ENCODE results near the gene SLC16A8. TPM values are rescaled to one million over a fixed set of nuclear protein-coding genes. Genes with fewer than 3 reads are reported as not detected.
A peak's percentile ranks its signal among the peaks of the same experiment; 100 is the strongest.
"Not testable (repeated sequence)": the region's sequence is repeated elsewhere in the genome, so short reads cannot be mapped to it uniquely, and the experiment has no call there.

SLC16A8 gene
- total RNA-seq, 2 experiments from 2014 or later = not detected

- not testable (repeated sequence) for H3K36me3 Mint-ChIP-seq, H3K9me3 Mint-ChIP-seq, H3K4me1 Mint-ChIP-seq, DNase-seq, H3K27ac Mint-ChIP-seq, H3K27me3 Mint-ChIP-seq, H3K4me3 Mint-ChIP-seq
Measured at GRCh38 chr22:38118747-38119146, 34.8 kb upstream of the SLC16A8 start.

GRCh38 chr22:38118182-38118581, 34.2 kb upstream of the SLC16A8 start:
- no peak for DNase-seq
- Mint-ChIP-seq H3K4me3 (no peak overlapping the region), H3K36me3 (peaks cover 3% of the 10 kb centered on the region), H3K27ac (no peak overlapping the region), H3K27me3 (no peaks in the 10 kb centered on the region), H3K4me1 (no peaks in the 10 kb centered on the region), H3K9me3 (no peaks in the 10 kb centered on the region)

- not testable (repeated sequence) for H3K4me1 Mint-ChIP-seq, H3K27ac Mint-ChIP-seq, H3K4me3 Mint-ChIP-seq, H3K36me3 Mint-ChIP-seq, H3K27me3 Mint-ChIP-seq, DNase-seq, H3K9me3 Mint-ChIP-seq
Measured at GRCh38 chr22:38117556-38117955, 33.6 kb upstream of the SLC16A8 start.

- no peak for DNase-seq
- no peaks in the 10 kb centered on the region for H3K27me3 Mint-ChIP-seq
- no peak overlapping the region for H3K27ac Mint-ChIP-seq
- no peaks in the 10 kb centered on the region for H3K9me3 Mint-ChIP-seq
- H3K4me1 Mint-ChIP-seq = no peaks in the 10 kb centered on the region
- no peak overlapping the region for H3K4me3 Mint-ChIP-seq
- H3K36me3 Mint-ChIP-seq = peaks cover 3% of the 10 kb centered on the region
Measured at GRCh38 chr22:38115423-38116205, 31.6 kb upstream of the SLC16A8 start.

GRCh38 chr22:38114484-38115398, 30.8 kb upstream of the SLC16A8 start:
- H3K27me3 Mint-ChIP-seq = no peaks in the 10 kb centered on the region
- H3K4me3 Mint-ChIP-seq = no peak overlapping the region
- no peak overlapping the region for H3K27ac Mint-ChIP-seq
- H3K36me3 Mint-ChIP-seq = peaks cover 3% of the 10 kb centered on the region
- peak; percentile 77 for DNase-seq
- peaks cover 1% of the 10 kb centered on the region for H3K9me3 Mint-ChIP-seq
- no peaks in the 10 kb centered on the region for H3K4me1 Mint-ChIP-seq

- H3K9me3 Mint-ChIP-seq = peaks cover 2% of the 10 kb centered on the region
Measured at GRCh38 chr22:38112381-38112780, 28.4 kb upstream of the SLC16A8 start.

GRCh38 chr22:38111925-38112355, 28.0 kb upstream of the SLC16A8 start:
- no peak overlapping the region for H3K4me3 Mint-ChIP-seq
- no peak for DNase-seq
- H3K9me3 Mint-ChIP-seq = peaks cover 2% of the 10 kb centered on the region
- peaks cover 2% of the 10 kb centered on the region for H3K36me3 Mint-ChIP-seq
- H3K4me1 Mint-ChIP-seq = no peaks in the 10 kb centered on the region
- H3K27me3 Mint-ChIP-seq = no peaks in the 10 kb centered on the region
- H3K27ac Mint-ChIP-seq = no peak overlapping the region

More at GRCh38 chr22:38112381-38112780, 28.4 kb upstream of the SLC16A8 start:
- Mint-ChIP-seq H3K4me3 (no peak overlapping the region), H3K27me3 (no peaks in the 10 kb centered on the region), H3K27ac (no peak overlapping the region), H3K36me3 (peaks cover 2% of the 10 kb centered on the region), H3K4me1 (no peaks in the 10 kb centered on the region)
- DNase-seq = no peak

GRCh38 chr22:38110863-38111852, 27.2 kb upstream of the SLC16A8 start:
- Mint-ChIP-seq H3K4me3 (no peak overlapping the region), H3K9me3 (peaks cover 2% of the 10 kb centered on the region), H3K4me1 (no peaks in the 10 kb centered on the region), H3K27ac (no peak overlapping the region), H3K27me3 (no peaks in the 10 kb centered on the region), H3K36me3 (peaks cover 2% of the 10 kb centered on the region)
- DNase-seq = no peak

GRCh38 chr22:38110008-38110862, 26.3 kb upstream of the SLC16A8 start, which contains the start of gene BAIAP2L2:
Gene BAIAP2L2, minus strand, starts transcription at chr22:38110684. Its CDS starts 159 bp downstream, at chr22:38110525.
- H3K27ac Mint-ChIP-seq = no peak within 1 kb of the TSS
- H3K4me1 Mint-ChIP-seq = no peaks in the 10 kb centered on the region
- H3K4me3 Mint-ChIP-seq = peak within 1 kb of the TSS; percentile 18
- H3K27me3 Mint-ChIP-seq = no peaks in the 10 kb centered on the region
- no peak for DNase-seq
- H3K9me3 Mint-ChIP-seq = peaks cover 2% of the 10 kb centered on the region
- H3K36me3 Mint-ChIP-seq = peaks cover 2% of the 10 kb centered on the region

GRCh38 chr22:38109371-38110001, 25.5 kb upstream of the SLC16A8 start:
- no peak overlapping the region for H3K27ac Mint-ChIP-seq
- peaks cover 2% of the 10 kb centered on the region for H3K9me3 Mint-ChIP-seq
- H3K36me3 Mint-ChIP-seq = peaks cover 2% of the 10 kb centered on the region
- DNase-seq = no peak
- peaks cover 4% of the 10 kb centered on the region for H3K4me1 Mint-ChIP-seq
- no peaks in the 10 kb centered on the region for H3K27me3 Mint-ChIP-seq
- peak overlapping the region; percentile 18 for H3K4me3 Mint-ChIP-seq

- peaks cover 2% of the 10 kb centered on the region for H3K9me3 Mint-ChIP-seq
- no peak for DNase-seq
- peaks cover 4% of the 10 kb centered on the region for H3K4me1 Mint-ChIP-seq
- H3K36me3 Mint-ChIP-seq = no peaks in the 10 kb centered on the region
- H3K27me3 Mint-ChIP-seq = no peaks in the 10 kb centered on the region
- H3K4me3 Mint-ChIP-seq = no peak overlapping the region
- no peak overlapping the region for H3K27ac Mint-ChIP-seq
Measured at GRCh38 chr22:38108561-38109319, 24.8 kb upstream of the SLC16A8 start.

- DNase-seq = no peak
- no peaks in the 10 kb centered on the region for H3K36me3 Mint-ChIP-seq
- no peak overlapping the region for H3K4me3 Mint-ChIP-seq
- H3K9me3 Mint-ChIP-seq = peaks cover 2% of the 10 kb centered on the region
- H3K4me1 Mint-ChIP-seq = peaks cover 4% of the 10 kb centered on the region
- H3K27ac Mint-ChIP-seq = no peak overlapping the region
- no peaks in the 10 kb centered on the region for H3K27me3 Mint-ChIP-seq
Measured at GRCh38 chr22:38107692-38108515, 23.9 kb upstream of the SLC16A8 start.
